Aorta (tissue), 5 donors: Measurements from ENCODE around the gene NPIPB6. TPM values are rescaled to one million over a fixed set of nuclear protein-coding genes. Genes with fewer than 3 reads are reported as not detected.

Source experiments
- ATAC-seq: fragments of 200-7000 bp; cut with Tn5 transposase; one replicate; pipeline ENCODE4 v1.9.1; 2022; ENCODE audit warnings: moderate library complexity; ENCODE audit not compliant: low FRiP score
- DNase-seq, 2 donors: peaks; one replicate each; pipeline ENCODE4 v3.0.0-alpha.2; 2020
- H3K27ac ChIP-seq, 2 donors: one replicate each; pipeline ENCODE4 v1.5.1; 2013; ENCODE audit warnings: low read length in 2 of 2, mild to moderate bottlenecking in 2 of 2, moderate library complexity in 2 of 2, control low read depth in 1 of 2, inconsistent platforms in 1 of 2, low read depth in 1 of 2
- H3K27me3 ChIP-seq, 2 donors: one replicate each; pipeline ENCODE4 v1.6.1; 2013; ENCODE audit warnings: control low read depth in 1 of 2, low read length in 1 of 2, mild to moderate bottlenecking in 1 of 2, moderate library complexity in 1 of 2; ENCODE audit not compliant: insufficient read depth in 2 of 2, control insufficient read depth in 1 of 2
- H3K36me3 ChIP-seq, 2 donors: one replicate each; pipeline ENCODE4 v1.6.1; 2013; ENCODE audit warnings: control low read depth in 1 of 2, low read length in 1 of 2, mild to moderate bottlenecking in 1 of 2; ENCODE audit not compliant: insufficient read depth in 2 of 2, control insufficient read depth in 1 of 2
- H3K4me1 ChIP-seq, 2 donors: one replicate each; pipeline ENCODE4 v1.6.1; 2013; ENCODE audit warnings: low read length in 2 of 2, control low read depth in 1 of 2, mild to moderate bottlenecking in 1 of 2, moderate library complexity in 1 of 2; ENCODE audit not compliant: insufficient read depth in 2 of 2, control insufficient read depth in 1 of 2
- H3K4me3 ChIP-seq, 2 donors: one replicate each; pipeline ENCODE4 v1.5.1; 2013; ENCODE audit warnings: low read length in 2 of 2, control low read depth in 1 of 2, mild to moderate bottlenecking in 1 of 2
- H3K9me3 ChIP-seq: one replicate; pipeline ENCODE4 v1.6.1; 2013; ENCODE audit warnings: mild to moderate bottlenecking, low read length; ENCODE audit not compliant: control insufficient read depth
- WGBS, 2 donors: extraction: QIAGEN DNeasy Blood & Tissue Kit; methylation state at CpG; one replicate each; pipeline ENCODE4 v1.1.7; 2013; 5-methylcytosine and 5-hydroxymethylcytosine counted together
- intact Hi-C, 2 donors: fragments of 100-400 bp; cut with DNase I; formaldehyde crosslinking; loops; one replicate each; pipeline versions ENCODE4 v1.14.2 to v1.15.0; 2022
- microRNA-seq, 2 donors: library from miRNA; unstranded; fragments of <30 nt; microRNA quantifications; one replicate each; pipeline ENCODE4 v1.2.0, GENCODE V29; 2020
- polyA plus RNA-seq, 2 donors: library from polyadenylated mRNA; stranded (reverse); fragments of 200-250 nt; gene quantifications; one replicate each; pipeline ENCODE4 v1.2.3, GENCODE V29; 2013
- total RNA-seq, 2 donors: library from RNA; stranded (reverse); fragmentation: NEBNext Ultra II Directional; extraction: Animal tissue kit (Norgen Biotek cat#: 25700); gene quantifications; one replicate each; pipeline ENCODE4 v1.2.1, GENCODE V29; 2021
- donor health status: healthy with polysubstance abuse.
- donor health status: Bipolar disorder and iron deficiency.
- donor health status: DM: no; HTN: no; CAD: no.
- donor health status: DM: no; HTN: no; CAD: no.
- donor health status: DM: yes; HTN: yes; CAD: no.

The NPIPB6 gene
- total and polyA plus RNA-seq, 4 donors = 1.3 to 3.3 (median 1.9) TPM

DNA sequence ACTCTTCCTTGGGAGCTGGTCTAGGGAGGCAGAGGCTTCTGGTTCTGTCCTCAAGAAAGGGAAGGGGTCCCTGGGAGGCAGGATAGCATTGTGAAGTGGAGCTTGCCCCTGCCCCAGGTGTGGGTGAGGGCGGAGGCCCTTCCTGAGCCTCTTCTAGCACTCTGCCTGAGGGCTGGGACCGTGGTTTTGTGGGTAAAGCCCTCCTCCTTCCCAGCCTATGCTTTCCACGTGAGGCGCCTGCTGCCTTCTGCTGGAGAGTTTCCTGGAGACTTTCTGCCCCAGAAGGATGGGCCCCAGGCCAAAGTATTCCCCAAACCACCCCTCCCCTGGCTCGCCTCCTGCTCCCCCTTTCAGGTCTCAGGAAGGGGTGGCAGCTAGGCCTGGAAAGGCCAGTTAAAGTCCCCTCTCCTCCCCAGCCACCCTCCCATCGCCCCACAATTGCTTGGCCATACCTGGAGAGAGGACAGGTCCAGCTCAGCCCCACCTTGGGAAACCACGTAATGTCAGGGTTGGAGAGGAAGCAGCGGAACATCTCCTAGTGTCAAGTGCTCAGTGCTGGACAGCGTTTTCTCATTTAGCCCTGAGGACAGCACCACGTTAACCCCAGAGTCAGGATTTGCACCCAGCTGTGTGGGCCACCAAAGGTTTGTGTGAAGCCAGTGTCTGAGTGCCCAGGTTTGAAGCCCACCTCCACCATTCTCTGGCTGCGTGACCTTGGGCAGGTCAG, 65.4 kb downstream of the NPIPB6 start:
- H3K9me3 ChIP-seq = no peaks in the 10 kb centered on the region
- intact Hi-C loops = no loop called here
- no peak overlapping the region for H3K4me3 ChIP-seq
- H3K27ac ChIP-seq = no peak overlapping the region
- ATAC-seq (no peak), DNase-seq (no peak)
- H3K36me3 ChIP-seq = no peaks in the 10 kb centered on the region
- H3K27me3 ChIP-seq = no peaks in the 10 kb centered on the region
- 68 to 70% methylated on average over 10 to 11 of the region's 11 CpGs for whole genome bisulfite sequencing, 2 donors
- H3K4me1 ChIP-seq = no peaks in the 10 kb centered on the region

- H3K27ac ChIP-seq = no peak overlapping the region
- H3K4me3 ChIP-seq = no peak overlapping the region
- ATAC-seq (no peak), DNase-seq (no peak)
- WGBS, 2 donors = 61 to 67% methylated on average over 2 of the region's 2 CpGs
- intact Hi-C loops = no loop called here
- no peaks in the 10 kb centered on the region for H3K27me3 ChIP-seq
- no peaks in the 10 kb centered on the region for H3K36me3 ChIP-seq
- H3K9me3 ChIP-seq = no peaks in the 10 kb centered on the region
- no peaks in the 10 kb centered on the region for H3K4me1 ChIP-seq
These were observed 66.0 kb downstream of the NPIPB6 start for GRCh38 chr16:28297308-28297707.

DNA sequence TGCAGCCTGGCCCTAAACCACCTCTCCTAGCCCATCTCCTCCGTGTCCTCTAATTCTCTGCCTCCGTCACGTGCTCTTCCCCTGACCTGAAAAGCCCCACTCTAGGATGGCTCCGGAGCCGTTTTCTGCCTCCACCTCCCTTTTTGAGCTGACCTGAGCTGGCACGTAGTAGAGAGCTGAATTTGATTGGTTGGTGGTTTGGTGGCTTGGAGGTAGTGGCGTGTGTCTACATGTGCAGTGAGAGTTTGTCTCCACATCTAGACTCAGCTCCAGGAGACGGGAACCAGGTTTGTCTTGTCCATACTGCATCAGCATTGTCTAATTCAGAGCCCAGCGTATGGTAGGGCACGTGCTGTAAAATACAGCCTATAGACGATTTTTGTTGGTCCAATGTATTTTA, 68.0 kb downstream of the NPIPB6 start:
- H3K27me3 ChIP-seq = no peaks in the 10 kb centered on the region
- DNase-seq = no peak
- no peaks in the 10 kb centered on the region for H3K9me3 ChIP-seq
- H3K36me3 ChIP-seq = no peaks in the 10 kb centered on the region
- 81 to 83% methylated on average over 11 of the region's 11 CpGs for WGBS, 2 donors
- no peak overlapping the region for H3K4me3 ChIP-seq
- no peaks in the 10 kb centered on the region for H3K4me1 ChIP-seq
- H3K27ac ChIP-seq = no peak overlapping the region
- intact Hi-C loops = no loop called here
- ATAC-seq = no peak

DNA sequence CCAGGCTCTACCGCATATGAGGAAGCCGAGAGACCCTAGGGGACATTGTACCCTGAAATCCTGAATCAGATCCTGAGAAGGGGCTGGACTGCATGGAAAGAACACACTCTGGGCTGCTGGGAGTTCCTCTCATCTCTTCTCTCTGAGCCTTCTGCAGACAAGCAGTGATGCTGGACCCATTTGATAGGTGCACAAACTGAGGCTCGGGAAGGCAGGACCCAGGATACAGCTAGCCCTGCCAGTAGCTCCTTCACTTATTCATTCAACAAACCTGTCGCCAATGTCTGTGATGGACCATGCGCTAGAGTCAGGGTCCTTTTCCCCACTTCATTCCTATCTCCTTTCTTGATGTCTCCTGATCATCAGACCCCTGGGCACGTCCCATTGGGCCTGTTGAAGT, 69.1 kb downstream of the NPIPB6 start:
- no peak overlapping the region for H3K27ac ChIP-seq
- H3K27me3 ChIP-seq = no peaks in the 10 kb centered on the region
- no peaks in the 10 kb centered on the region for H3K36me3 ChIP-seq
- H3K9me3 ChIP-seq = no peaks in the 10 kb centered on the region
- no peaks in the 10 kb centered on the region for H3K4me1 ChIP-seq
- 87 to 88% methylated on average over 6 of the region's 6 CpGs for WGBS, 2 donors
- H3K4me3 ChIP-seq = no peak overlapping the region
- ATAC-seq (no peak), DNase-seq (no peak)
- intact Hi-C loops = no loop called here

- Histone ChIP-seq H3K36me3 (no peaks in the 10 kb centered on the region), H3K27me3 (no peaks in the 10 kb centered on the region), H3K9me3 (no peaks in the 10 kb centered on the region), H3K4me3 (no peak overlapping the region), H3K4me1 (no peaks in the 10 kb centered on the region), H3K27ac (no peak overlapping the region)
- WGBS, 2 donors = 46 to 51% methylated on average over 8 to 10 of the region's 10 CpGs
- intact Hi-C loops = no loop called here
- ATAC-seq (no peak), DNase-seq (no peak)
These were observed 69.7 kb downstream of the NPIPB6 start for GRCh38 chr16:28293601-28293960.

GRCh38 chr16:28292731-28293600, 70.3 kb downstream of the NPIPB6 start:
- Histone ChIP-seq H3K27ac (no peak overlapping the region), H3K27me3 (no peaks in the 10 kb centered on the region), H3K4me1 (no peaks in the 10 kb centered on the region), H3K36me3 (no peaks in the 10 kb centered on the region), H3K4me3 (peak overlapping the region; percentile 73 to 82), H3K9me3 (no peaks in the 10 kb centered on the region)
- no peak for ATAC-seq
- DNase-seq = no peak
- intact Hi-C loops = no loop called here
- whole genome bisulfite sequencing, 2 donors = 1% methylated on average over 56 to 60 of the region's 60 CpGs

Small RNA genes within 50 kb of the gene (microRNA-seq; reads per million reads assigned to microRNA genes)
- 0 reads per million in 2 donors for gene MIR6862-1

Other genes starting within 250 kb of the NPIPB6 start
- 100 to 1,000 TPM in 1 of 2 donors, 10 to 100 TPM in 1; 88.6 to 103 TPM for gene XPO6, start 151.5 kb downstream of the NPIPB6 start, total RNA-seq
- 10 to 100 TPM; 28.0 to 85.1 TPM for gene XPO6, start 151.5 kb downstream of the NPIPB6 start, polyA plus RNA-seq
- gene SBK1, start 71.0 kb downstream of the NPIPB6 start, total RNA-seq = under 1 TPM; 0.16 to 0.33 TPM
- gene SBK1, start 71.0 kb downstream of the NPIPB6 start, polyA plus RNA-seq = under 1 TPM in 1 of 2 donors, not detected in 1; 0.03 TPM
- gene EIF3CL, start 40.3 kb upstream of the NPIPB6 start, total RNA-seq = 10 to 100 TPM; 62.6 to 88.0 TPM
- 10 to 100 TPM; 40.7 to 41.6 TPM for gene EIF3CL, start 40.3 kb upstream of the NPIPB6 start, polyA plus RNA-seq
- under 1 TPM in 1 of 2 donors, not detected in 1; 0.29 TPM for gene NPIPB7, start 108.8 kb upstream of the NPIPB6 start, total RNA-seq
- gene NPIPB7, start 108.8 kb upstream of the NPIPB6 start, polyA plus RNA-seq = under 1 TPM in 1 of 2 donors, not detected in 1; 0.18 TPM
- 10 to 100 TPM; 15.6 to 27.2 TPM for gene CLN3, start 128.6 kb upstream of the NPIPB6 start, total RNA-seq
- gene CLN3, start 128.6 kb upstream of the NPIPB6 start, polyA plus RNA-seq = 10 to 100 TPM; 19.5 to 48.7 TPM
- 1 to 10 TPM; 2.5 to 3.1 TPM for gene APOBR, start 131.1 kb upstream of the NPIPB6 start, total RNA-seq
- gene APOBR, start 131.1 kb upstream of the NPIPB6 start, polyA plus RNA-seq = 1 to 10 TPM; 1.1 to 2.6 TPM
- under 1 TPM in 1 of 2 donors, not detected in 1; 0.54 TPM for gene IL27, start 143.3 kb upstream of the NPIPB6 start, total RNA-seq
- under 1 TPM in 1 of 2 donors, not detected in 1; 0.54 TPM for gene IL27, start 143.3 kb upstream of the NPIPB6 start, polyA plus RNA-seq
- 100 to 1,000 TPM in 1 of 2 donors, 10 to 100 TPM in 1; 85.3 to 137 TPM for gene NUPR1, start 175.5 kb upstream of the NPIPB6 start, total RNA-seq
- gene NUPR1, start 175.5 kb upstream of the NPIPB6 start, polyA plus RNA-seq = 100 to 1,000 TPM in 1 of 2 donors, 10 to 100 TPM in 1; 85.0 to 148 TPM
- 10 to 100 TPM; 19.7 to 20.7 TPM for gene SGF29, start 190.4 kb upstream of the NPIPB6 start, total RNA-seq
- gene SGF29, start 190.4 kb upstream of the NPIPB6 start, polyA plus RNA-seq = 10 to 100 TPM; 17.4 to 41.6 TPM
- 1 to 10 TPM in 1 of 2 donors, under 1 TPM in 1; 0.81 to 1.8 TPM for gene SULT1A2, start 233.5 kb upstream of the NPIPB6 start, total RNA-seq
- 1 to 10 TPM in 1 of 2 donors, not detected in 1; 9.8 TPM for gene SULT1A2, start 233.5 kb upstream of the NPIPB6 start, polyA plus RNA-seq
- gene SULT1A1, start 246.5 kb upstream of the NPIPB6 start, total RNA-seq = 10 to 100 TPM in 1 of 2 donors, 1 to 10 TPM in 1; 6.7 to 29.8 TPM
- 10 to 100 TPM in 1 of 2 donors, 1 to 10 TPM in 1; 5.0 to 43.8 TPM for gene SULT1A1, start 246.5 kb upstream of the NPIPB6 start, polyA plus RNA-seq